H9 (cell line): ENCODE results near the gene ABL2. TPM values are rescaled to one million over a fixed set of nuclear protein-coding genes. Genes with fewer than 3 reads are reported as not detected.

Experiments used
- DNase-seq: peaks from one replicate; pipeline ENCODE4 v3.0.0-alpha.2; 2017
- H2AFZ ChIP-seq: one replicate; pipeline ENCODE4 v1.6.1; 2013; ENCODE audit warnings: mild to moderate bottlenecking, low read length, control low read depth, moderate library complexity
- H2AK5ac ChIP-seq: 2 replicates; pipeline ENCODE4 v1.6.1; 2013; ENCODE audit warnings: low read length, control low read depth, mixed read lengths; ENCODE audit not compliant: insufficient read length
- H2BK120ac ChIP-seq: one replicate; pipeline ENCODE4 v1.6.1; 2013; ENCODE audit warnings: low read depth, mild to moderate bottlenecking, low read length, control low read depth, inconsistent platforms; ENCODE audit not compliant: poor library complexity, severe bottlenecking
- H2BK12ac ChIP-seq: 2 replicates; pipeline ENCODE4 v1.6.1; 2013; ENCODE audit warnings: low read length, control low read depth, mixed read lengths, low read depth; ENCODE audit not compliant: insufficient read length
- H2BK15ac ChIP-seq: 2 replicates; pipeline ENCODE4 v1.6.1; 2013; ENCODE audit warnings: low read depth, low read length, control low read depth
- H2BK20ac ChIP-seq: one replicate; pipeline ENCODE4 v1.6.1; 2013; ENCODE audit warnings: low read depth, mild to moderate bottlenecking, low read length, control low read depth, inconsistent platforms; ENCODE audit not compliant: poor library complexity, severe bottlenecking
- H2BK5ac ChIP-seq: 2 replicates; pipeline ENCODE4 v1.6.1; 2013; ENCODE audit warnings: low read length, control low read depth, mixed read lengths; ENCODE audit not compliant: insufficient read length
- H3K14ac ChIP-seq: 2 replicates; pipeline ENCODE4 v1.6.1; 2013; ENCODE audit warnings: low read length, control low read depth; ENCODE audit not compliant: insufficient read depth
- H3K18ac ChIP-seq: 2 replicates; pipeline ENCODE4 v1.6.1; 2013; ENCODE audit warnings: low read depth, mild to moderate bottlenecking, mixed read lengths, low read length, control low read depth; ENCODE audit not compliant: insufficient read length
- H3K23ac ChIP-seq: 2 replicates; pipeline ENCODE4 v1.6.1; 2013; ENCODE audit warnings: low read length, control low read depth, mixed read lengths, low read depth; ENCODE audit not compliant: insufficient read length
- H3K23me2 ChIP-seq: 2 replicates; pipeline ENCODE4 v1.6.1; 2013; ENCODE audit warnings: low read depth, mild to moderate bottlenecking, mixed read lengths, low read length, control low read depth; ENCODE audit not compliant: insufficient read length, poor library complexity, severe bottlenecking
- H3K27ac ChIP-seq: 2 replicates; pipeline ENCODE4 v1.5.1; 2013; ENCODE audit warnings: low read length, control low read depth, mixed read lengths, low read depth; ENCODE audit not compliant: insufficient read length
- H3K27me3 ChIP-seq: 2 replicates; pipeline ENCODE4 v1.6.1; 2013; ENCODE audit warnings: low read length, control low read depth, inconsistent platforms; ENCODE audit not compliant: insufficient read depth
- H3K4ac ChIP-seq: 2 replicates; pipeline ENCODE4 v1.6.1; 2013; ENCODE audit warnings: low read depth, mild to moderate bottlenecking, control low read depth, inconsistent platforms, low read length, moderate library complexity
- H3K4me1 ChIP-seq: 2 replicates; pipeline ENCODE4 v1.6.1; 2013; ENCODE audit warnings: low read length, control low read depth, inconsistent platforms; ENCODE audit not compliant: insufficient read depth
- H3K4me2 ChIP-seq: 2 replicates; pipeline ENCODE4 v1.6.1; 2013; ENCODE audit warnings: low read length, control low read depth, mixed read lengths; ENCODE audit not compliant: insufficient read length, insufficient read depth
- H3K56ac ChIP-seq: 2 replicates; pipeline ENCODE4 v1.6.1; 2013; ENCODE audit warnings: low read depth, mild to moderate bottlenecking, mixed read lengths, low read length, control low read depth; ENCODE audit not compliant: insufficient read length
- H3K79me1 ChIP-seq: 2 replicates; pipeline ENCODE4 v1.6.1; 2013; ENCODE audit warnings: low read depth, mild to moderate bottlenecking, moderate library complexity, low read length, control low read depth, inconsistent platforms; ENCODE audit not compliant: insufficient read depth, poor library complexity, severe bottlenecking
- H3K79me2 ChIP-seq: 2 replicates; pipeline ENCODE4 v1.6.1; 2013; ENCODE audit warnings: low read length, control low read depth, inconsistent platforms; ENCODE audit not compliant: insufficient read depth
- H3K9ac ChIP-seq: 2 replicates; pipeline ENCODE4 v1.6.1; 2013; ENCODE audit warnings: low read length, control low read depth, mixed read lengths; ENCODE audit not compliant: insufficient read length; ENCODE audit errors: extremely low read depth
- H3K9me3 ChIP-seq: one replicate; pipeline ENCODE4 v1.6.1; 2013; ENCODE audit warnings: low read depth, low read length, inconsistent platforms; ENCODE audit not compliant: control insufficient read depth
- H3T11ph ChIP-seq: one replicate; pipeline ENCODE4 v1.6.1; 2013; ENCODE audit warnings: mild to moderate bottlenecking, low read length, control low read depth, inconsistent platforms
- H4K20me1 ChIP-seq: one replicate; pipeline ENCODE4 v1.6.1; 2013; ENCODE audit not compliant: control insufficient read depth, insufficient read length, insufficient read depth
- H4K5ac ChIP-seq: 2 replicates; pipeline ENCODE4 v1.6.1; 2013; ENCODE audit warnings: low read depth, mild to moderate bottlenecking, mixed read lengths, low read length, control low read depth; ENCODE audit not compliant: insufficient read length
- H4K8ac ChIP-seq: replicated peaks from 2 replicates; pipeline ENCODE4 v1.6.1; 2013; ENCODE audit warnings: low read length, control low read depth, mixed read lengths, low read depth; ENCODE audit not compliant: insufficient read length
- H4K91ac ChIP-seq: 2 replicates; pipeline ENCODE4 v1.6.1; 2013; ENCODE audit warnings: low read depth, mild to moderate bottlenecking, moderate library complexity, mixed read lengths, low read length, control low read depth; ENCODE audit not compliant: insufficient read length
- H3K27ac Mint-ChIP-seq, 3 experiments: 2 replicates in 2 of 3; 3 replicates in 1 of 3; pipeline ENCODE4 v1.8.0; 2020 to 2021; ENCODE audit warnings: mixed read lengths in 3 of 3, mild to moderate bottlenecking in 1 of 3, moderate library complexity in 1 of 3
- H3K27me3 Mint-ChIP-seq: 2 replicates; pipeline ENCODE4 v1.8.0; 2021; ENCODE audit warnings: low read depth, mild to moderate bottlenecking, moderate library complexity, mixed read lengths
- H3K36me3 Mint-ChIP-seq, 3 experiments: 2 replicates in 2 of 3; 3 replicates in 1 of 3; pipeline ENCODE4 v1.8.0; 2020 to 2021; ENCODE audit warnings: low read depth in 3 of 3, mixed read lengths in 3 of 3; ENCODE audit not compliant: insufficient read depth in 1 of 3
- H3K4me1 Mint-ChIP-seq, 2 experiments: 2 replicates each; pipeline ENCODE4 v1.8.0; 2020; ENCODE audit warnings: mixed read lengths in 2 of 2
- H3K4me3 Mint-ChIP-seq, 2 experiments: 2 replicates in 1 of 2; 3 replicates in 1 of 2; pipeline ENCODE4 v1.8.0; 2020 to 2021; ENCODE audit warnings: mild to moderate bottlenecking in 2 of 2, mixed read lengths in 2 of 2, moderate library complexity in 1 of 2
- H3K9me3 Mint-ChIP-seq, 2 experiments: 2 replicates in 1 of 2; 3 replicates in 1 of 2; pipeline ENCODE4 v1.8.0; 2020; ENCODE audit warnings: mild to moderate bottlenecking in 2 of 2, mixed read lengths in 2 of 2, moderate library complexity in 1 of 2
- CTCF ChIP-seq: fragments of 200-600 bp; sonication (generic); conservative IDR thresholded peaks from 3 replicates; pipeline ENCODE4 v1.8.0; 2021; ENCODE audit warnings: antibody characterized with exemption, mild to moderate bottlenecking
- WGBS: extraction: QIAGEN DNeasy Blood & Tissue Kit; methylation state at CpG from one replicate; pipeline ENCODE4 v1.1.7; 2013; ENCODE audit warnings: missing lambda C conversion rate, low lambda C conversion rate, mixed read lengths; ENCODE audit not compliant: insufficient read length; ENCODE audit errors: extremely low coverage; 5-methylcytosine and 5-hydroxymethylcytosine counted together
- total RNA-seq: library from RNA; stranded (reverse); gene quantifications from 2 replicates; pipeline ENCODE4 v1.2.1, GENCODE V29; 2021

ABL2 gene
- total RNA-seq, 1 experiment from 2014 or later: 21.2 TPM

GRCh38 chr1:179177615-179178014 is 51.9 kb downstream of the ABL2 start:
- DNase-seq: no peak
- WGBS: no CpG with 5 or more reads among the region's 2 CpGs
- no peak overlapping the region for H4K8ac ChIP-seq
- H3K27ac Mint-ChIP-seq: no peak overlapping the region
- H4K91ac ChIP-seq: no peak overlapping the region
- H3K4me3 Mint-ChIP-seq: no peak overlapping the region
- no peak overlapping the region for H3K14ac ChIP-seq
- no peak overlapping the region for H2AK5ac ChIP-seq
- no peak overlapping the region for H2BK20ac ChIP-seq
- no peak overlapping the region for H2BK12ac ChIP-seq
- no peak overlapping the region for H3K4ac ChIP-seq
- H3K9me3 Mint-ChIP-seq: no peaks in the 10 kb centered on the region
- H2AFZ ChIP-seq: no peak overlapping the region
- H3T11ph ChIP-seq: no peak overlapping the region
- H4K5ac ChIP-seq: no peak overlapping the region
- no peak overlapping the region for H3K9ac ChIP-seq
- no peak overlapping the region for H3K18ac ChIP-seq
- no peaks in the 10 kb centered on the region for H3K27me3 ChIP-seq
- no peak overlapping the region for H2BK15ac ChIP-seq
- peaks cover 7 to 10% of the 10 kb centered on the region in 2 experiments for H3K4me1 Mint-ChIP-seq
- no peak for TF ChIP-seq CTCF
- no peaks in the 10 kb centered on the region for H4K20me1 ChIP-seq
- H3K36me3 Mint-ChIP-seq: no peaks in the 10 kb centered on the region
- H3K23ac ChIP-seq: no peak overlapping the region
- H3K4me1 ChIP-seq: no peaks in the 10 kb centered on the region
- no peak overlapping the region for H3K4me2 ChIP-seq
- H2BK5ac ChIP-seq: no peak overlapping the region
- no peaks in the 10 kb centered on the region for H3K9me3 ChIP-seq
- no peak overlapping the region for H2BK120ac ChIP-seq
- H3K27ac ChIP-seq: no peak overlapping the region
- peaks cover 3% of the 10 kb centered on the region for H3K79me1 ChIP-seq
- no peak overlapping the region for H3K56ac ChIP-seq
- H3K23me2 ChIP-seq: no peaks in the 10 kb centered on the region
- no peaks in the 10 kb centered on the region for H3K27me3 Mint-ChIP-seq
- peaks cover 2% of the 10 kb centered on the region; the same call in 1 of the 2 replicates for H3K79me2 ChIP-seq
